ENCODE results near the gene PIGN.

DNA sequence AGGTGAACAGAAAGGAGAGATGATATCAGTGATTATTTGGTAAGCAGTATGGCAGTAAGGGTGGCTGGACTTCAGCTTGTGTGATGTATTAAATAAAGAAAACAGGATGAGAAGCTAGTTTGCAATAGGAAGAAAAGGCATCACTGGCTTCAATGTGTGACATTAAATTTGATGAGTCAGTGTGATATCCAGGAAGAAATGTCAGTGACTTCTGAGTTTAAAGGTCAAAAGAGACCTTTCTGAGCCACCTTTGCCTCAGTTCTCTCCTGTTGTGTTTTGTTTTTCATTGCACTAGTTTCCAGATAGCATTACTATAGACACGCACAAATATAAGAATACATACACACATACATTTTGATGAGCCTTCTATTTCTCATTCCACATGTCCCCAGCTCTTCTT is 105.6 kb downstream of the PIGN start:
- TF ChIP-seq, protein P1, sequence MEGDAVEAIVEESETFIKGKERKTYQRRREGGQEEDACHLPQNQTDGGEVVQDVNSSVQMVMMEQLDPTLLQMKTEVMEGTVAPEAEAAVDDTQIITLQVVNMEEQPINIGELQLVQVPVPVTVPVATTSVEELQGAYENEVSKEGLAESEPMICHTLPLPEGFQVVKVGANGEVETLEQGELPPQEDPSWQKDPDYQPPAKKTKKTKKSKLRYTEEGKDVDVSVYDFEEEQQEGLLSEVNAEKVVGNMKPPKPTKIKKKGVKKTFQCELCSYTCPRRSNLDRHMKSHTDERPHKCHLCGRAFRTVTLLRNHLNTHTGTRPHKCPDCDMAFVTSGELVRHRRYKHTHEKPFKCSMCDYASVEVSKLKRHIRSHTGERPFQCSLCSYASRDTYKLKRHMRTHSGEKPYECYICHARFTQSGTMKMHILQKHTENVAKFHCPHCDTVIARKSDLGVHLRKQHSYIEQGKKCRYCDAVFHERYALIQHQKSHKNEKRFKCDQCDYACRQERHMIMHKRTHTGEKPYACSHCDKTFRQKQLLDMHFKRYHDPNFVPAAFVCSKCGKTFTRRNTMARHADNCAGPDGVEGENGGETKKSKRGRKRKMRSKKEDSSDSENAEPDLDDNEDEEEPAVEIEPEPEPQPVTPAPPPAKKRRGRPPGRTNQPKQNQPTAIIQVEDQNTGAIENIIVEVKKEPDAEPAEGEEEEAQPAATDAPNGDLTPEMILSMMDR (IDR thresholded peaks at IDR 0.05; ENCODE audit: low read depth, low read length) = no peak
- no peak for TF ChIP-seq EZH2phosphoT487 (IDR thresholded peaks at IDR 0.05; ENCODE audit: low read depth)
